HG02943 (cell line): ENCODE measurements around the gene CXorf51A.
"Not testable (repeated sequence)": the region's sequence is repeated elsewhere in the genome, so short reads cannot be mapped to it uniquely, and the experiment has no call there.

ENCODE experiments used
- ATAC-seq: cut with Tn5 transposase; IDR thresholded peaks from one replicate; pipeline ENCODE4 v1.9.1; 2021; ENCODE audit warnings: mild to moderate bottlenecking, low read depth, moderate library complexity; ENCODE audit not compliant: unreplicated experiment

The CXorf51A gene

GRCh38 chrX:146814644-146815043 lies at the start of gene CXorf51A:
Gene CXorf51A (minus strand): TSS chrX:146814744. CDS start chrX:146814723, 21 bp downstream.
- ATAC-seq: not testable (repeated sequence)

DNA sequence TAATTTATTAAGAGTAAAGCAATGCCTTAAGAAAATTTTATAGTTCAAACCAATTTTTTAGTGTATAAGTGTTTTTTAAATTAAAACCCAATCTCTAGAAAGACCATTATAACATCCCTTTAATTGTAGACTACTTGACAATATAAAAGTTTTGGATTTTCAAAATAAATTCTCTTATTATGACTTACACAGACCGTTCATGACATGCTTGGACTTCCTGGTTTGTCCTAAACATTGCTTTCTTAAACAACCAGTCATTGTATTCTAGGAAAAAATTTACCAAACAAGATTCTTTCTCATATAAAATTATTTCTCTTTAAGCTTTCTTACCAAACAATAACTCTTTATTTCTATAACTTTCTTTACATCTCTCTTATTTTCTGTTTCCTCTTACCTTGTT lies 49.0 kb upstream of the CXorf51A start:
- ATAC-seq: no peak

- no peak for ATAC-seq
Measured at GRCh38 chrX:146854281-146854680, 39.7 kb upstream of the CXorf51A start.

GRCh38 chrX:146831994-146832393 lies 17.4 kb upstream of the CXorf51A start:
- no peak for ATAC-seq

- ATAC-seq: not testable (repeated sequence)
Measured at GRCh38 chrX:146809471-146809870, 5.1 kb downstream of the CXorf51A start, which contains the start of gene CXorf51B. Gene CXorf51B (plus strand): TSS chrX:146809771. CDS start chrX:146809792, 21 bp downstream.
